HepG2 (cell line): Measurements from ENCODE around the gene KRTAP22-2. TPM values are rescaled to one million over a fixed set of nuclear protein-coding genes. Genes with fewer than 3 reads are reported as not detected.

Experiments
- ATAC-seq: fragments of 200-7000 bp; cut with Tn5 transposase; 3 replicates; pipeline ENCODE4 v1.9.1; 2020; ENCODE audit warnings: mild to moderate bottlenecking, moderate library complexity
- BruUV-seq: library from RNA; stranded (reverse); fragments of 400-500 nt; replicated peaks from 2 replicates; lab custom pipeline; 2021; lab: Mats Ljungman, UMichigan
- CTCF ChIA-PET: fragments of 300-600 bp; formaldehyde crosslinking; extraction: SDS; loops from one replicate; lab custom pipeline; 2021; ENCODE audit warnings: low total read pairs, inconsistent platforms, low intra/inter-chr PET ratio; lab: Yijun Ruan, JAX
- POLR2A ChIA-PET: fragments of 350-600 bp; sonication (Branson Sonifier 250); formaldehyde crosslinking; loops from one replicate; lab custom pipeline; 2020; ENCODE audit warnings: antibody characterized with exemption, inconsistent platforms; lab: Yijun Ruan, JAX
- DNase-seq: peaks from one replicate; pipeline ENCODE4 v3.0.0-alpha.2; 2015; ENCODE audit warnings: low spot score
- FAIRE-seq: peaks from 3 replicates; lab custom pipeline; 2011; peaks lifted over from hg19 to GRCh38; lab: Jason Lieb, UNC
- H2AFZ ChIP-seq: one replicate; pipeline ENCODE4 v1.6.1; 2011; ENCODE audit warnings: low read length, inconsistent platforms
- H3K27ac ChIP-seq: fragments of 300-600 bp; 3 replicates; pipeline ENCODE4 v1.8.0; 2011; ENCODE audit warnings: mixed run types, mild to moderate bottlenecking, mixed read lengths, low read length, inconsistent platforms; ENCODE audit not compliant: insufficient read depth; ENCODE audit errors: extremely low read length
- H3K27me3 ChIP-seq, 2 experiments: fragments of 200-600 bp in 1 of 2; 2 replicates in 1 of 2; 3 replicates in 1 of 2; pipeline versions ENCODE4 v1.6.0 to v1.8.0; 2011; ENCODE audit warnings: low read length in 2 of 2, mild to moderate bottlenecking in 2 of 2, moderate library complexity in 2 of 2, inconsistent platforms in 1 of 2; ENCODE audit not compliant: insufficient read depth in 2 of 2, control insufficient read depth in 1 of 2
- H3K36me3 ChIP-seq, 2 experiments: fragments of 200-600 bp in 1 of 2; replicated peaks in 1 of 2; 2 replicates in 1 of 2; 3 replicates in 1 of 2; pipeline versions ENCODE4 v1.5.1 to v1.8.0; 2011; ENCODE audit warnings: low read length in 2 of 2, inconsistent platforms in 1 of 2; ENCODE audit not compliant: insufficient read depth in 2 of 2, control insufficient read depth in 1 of 2
- H3K4me1 ChIP-seq: 2 replicates; pipeline ENCODE4 v1.5.1; 2012; ENCODE audit warnings: low read length, inconsistent platforms; ENCODE audit not compliant: insufficient read depth
- H3K4me2 ChIP-seq: 2 replicates; pipeline ENCODE4 v1.6.0; 2011; ENCODE audit warnings: low read depth, low read length, inconsistent platforms
- H3K4me3 ChIP-seq, 3 experiments: fragments of 200-600 bp in 1 of 3; sonication (generic), shearing (Covaris generic) in 1 of 3; replicated peaks in 1 of 3; 2 replicates each; pipeline ENCODE4 v1.5.1; 2011 to 2016; ENCODE audit warnings: low read length in 3 of 3, inconsistent platforms in 2 of 3, low read depth in 2 of 3, mild to moderate bottlenecking in 2 of 3, control low read depth in 1 of 3, mixed read lengths in 1 of 3; ENCODE audit not compliant: insufficient read depth in 1 of 3
- H3K79me2 ChIP-seq: one replicate; pipeline ENCODE4 v1.6.1; 2011; ENCODE audit warnings: low read length, inconsistent platforms; ENCODE audit not compliant: insufficient read depth
- H3K9ac ChIP-seq: 2 replicates; pipeline ENCODE4 v1.6.0; 2011; ENCODE audit warnings: mild to moderate bottlenecking, low read depth, low read length, inconsistent platforms; ENCODE audit not compliant: insufficient read depth
- H3K9me3 ChIP-seq: 2 replicates; pipeline ENCODE4 v1.5.1; 2012; ENCODE audit warnings: mild to moderate bottlenecking, low read length
- H4K20me1 ChIP-seq: 2 replicates; pipeline ENCODE4 v1.6.0; 2011; ENCODE audit warnings: inconsistent platforms, mild to moderate bottlenecking, low read length, moderate library complexity; ENCODE audit not compliant: insufficient read depth
- AFF4 ChIP-seq: sonication (generic); formaldehyde crosslinking; IDR thresholded peaks from 2 replicates; pipeline ENCODE4 v1.4.0; 2020; ENCODE audit warnings: missing genetic modification reagents
- ATF2 ChIP-seq: sonication (generic); formaldehyde crosslinking; IDR thresholded peaks from 2 replicates; pipeline ENCODE4 v1.4.0; 2020; ENCODE audit warnings: missing genetic modification reagents
- CC2D1A ChIP-seq: sonication (generic); formaldehyde crosslinking; IDR thresholded peaks from 2 replicates; pipeline ENCODE4 v1.8.1; 2023; ENCODE audit warnings: mild to moderate bottlenecking, missing genetic modification reagents
- FIP1L1 ChIP-seq: fragments of 200-400 bp; formaldehyde crosslinking; IDR thresholded peaks from 2 replicates; pipeline ENCODE4 v1.6.1; 2018; ENCODE audit warnings: low read depth, mild to moderate bottlenecking, low read length, moderate library complexity, borderline replicate concordance; ENCODE audit not compliant: insufficient read depth
- FOXM1 ChIP-seq: sonication (generic); formaldehyde crosslinking; IDR thresholded peaks from 2 replicates; pipeline ENCODE4 v1.5.0; 2020; ENCODE audit warnings: missing genetic modification reagents
- KDM5B ChIP-seq: sonication (generic); formaldehyde crosslinking; IDR thresholded peaks from 2 replicates; pipeline ENCODE4 v1.4.0; 2020; ENCODE audit warnings: missing genetic modification reagents, mild to moderate bottlenecking, borderline replicate concordance
- MEIS1 ChIP-seq: sonication (generic); formaldehyde crosslinking; IDR thresholded peaks from 2 replicates; pipeline ENCODE4 v1.9.0; 2021; ENCODE audit warnings: mild to moderate bottlenecking, missing genetic modification reagents, moderate library complexity, borderline replicate concordance
- PHF21A ChIP-seq: sonication (generic); formaldehyde crosslinking; IDR thresholded peaks from 2 replicates; pipeline ENCODE4 v1.5.0; 2020; ENCODE audit warnings: mild to moderate bottlenecking, missing genetic modification reagents
- SP1 ChIP-seq, 2 experiments: fragments of 450-650 bp in 1 of 2; sonication (generic) in 1 of 2; formaldehyde crosslinking in 1 of 2; IDR thresholded peaks; 2 replicates each; pipeline versions ENCODE4 v1.4.0 to v1.6.1; 2016 to 2020; ENCODE audit warnings: missing genetic modification reagents in 1 of 2
- SP5 ChIP-seq: IDR thresholded peaks from 2 replicates; pipeline ENCODE4 v1.6.1; 2016; ENCODE audit warnings: low read depth, borderline replicate concordance
- TOE1 ChIP-seq: sonication (generic); formaldehyde crosslinking; IDR thresholded peaks from 2 replicates; pipeline ENCODE4 v1.4.0; 2020; ENCODE audit warnings: mild to moderate bottlenecking, missing genetic modification reagents
- ZFP90 ChIP-seq: sonication (generic); formaldehyde crosslinking; IDR thresholded peaks from 2 replicates; pipeline ENCODE4 v1.8.0; 2022; ENCODE audit warnings: missing genetic modification reagents, mild to moderate bottlenecking, inconsistent platforms, borderline replicate concordance
- ZNF30 ChIP-seq: sonication (generic); formaldehyde crosslinking; IDR thresholded peaks from 2 replicates; pipeline ENCODE4 v1.5.0; 2020; ENCODE audit warnings: mild to moderate bottlenecking, missing genetic modification reagents
- ZNF569 ChIP-seq: sonication (generic); formaldehyde crosslinking; IDR thresholded peaks from 2 replicates; pipeline ENCODE4 v1.5.0; 2020; ENCODE audit warnings: mild to moderate bottlenecking, missing genetic modification reagents, moderate library complexity, borderline replicate concordance
- ZNF709 ChIP-seq: sonication (generic); formaldehyde crosslinking; IDR thresholded peaks from 2 replicates; pipeline ENCODE4 v1.5.0; 2020; ENCODE audit warnings: mild to moderate bottlenecking, missing genetic modification reagents
- ZNF737 ChIP-seq: sonication (generic); formaldehyde crosslinking; IDR thresholded peaks from 2 replicates; pipeline ENCODE4 v1.5.0; 2020; ENCODE audit warnings: missing genetic modification reagents, mild to moderate bottlenecking, borderline replicate concordance
- ZNF768 ChIP-seq: sonication (generic); formaldehyde crosslinking; IDR thresholded peaks from 2 replicates; pipeline ENCODE4 v1.4.0; 2020; ENCODE audit warnings: missing genetic modification reagents
- WGBS: methylation state at CpG from one replicate; pipeline ENCODE4 v1.1.6; 2017; ENCODE audit warnings: low lambda C conversion rate; 5-methylcytosine and 5-hydroxymethylcytosine counted together
- in situ Hi-C: cut with HindIII; loops from 2 replicates; pipeline ENCODE4 v1.10.0; 2017; ENCODE audit warnings: low pct_unique_long_range_greater_than_20kb; ENCODE audit not compliant: extremely low pct_ligation_motif_present
- intact Hi-C: fragments of 100-400 bp; cut with micrococcal nuclease; formaldehyde crosslinking; loops from one replicate; pipeline ENCODE4 v1.10.0; 2022; ENCODE audit not compliant: unreplicated experiment
- polyA plus RNA-seq, 8 experiments: library from polyadenylated mRNA; depleted of rRNA in 3 of 8; stranded (reverse) in 7 of 8; unstranded in 1 of 8; fragments of >200 nt; fragmentation: Illumina TruSeq in 4 of 8; extraction: Trizol in 4 of 8; gene quantifications; 2 replicates each; pipeline versions ENCODE4 v1.2.1 to v1.2.3, GENCODE V29; 2011 to 2016; ENCODE audit warnings: low read depth in 4 of 8, missing spikeins in 1 of 8, mixed read lengths in 1 of 8; ENCODE audit not compliant: insufficient read depth in 1 of 8
- total RNA-seq, 5 experiments: library from RNA; depleted of rRNA; stranded (reverse); fragments of >200 nt; fragmentation: Illumina TruSeq; extraction: Trizol; gene quantifications; 2 replicates each; pipeline ENCODE4 v1.2.3, GENCODE V29; 2016; ENCODE audit warnings: low read depth in 1 of 5
- TF ChIP-seq, protein P1 (sequence below): IDR thresholded peaks from 2 replicates; pipeline ENCODE4 v1.6.1; 2012; ENCODE audit warnings: low read depth, low read length, improper control_type of control experiment

The KRTAP22-2 gene
- total and polyA plus RNA-seq, 2 of the 13 experiments (the other 11 are each of a cell fraction or from before 2014, with no cell fraction given) = not detected

- no peak for TF ChIP-seq ZNF768 (CRISPR knock-in tag)
- no peak for TF ChIP-seq ZFP90
- TF ChIP-seq KDM5B (CRISPR knock-in tag) = no peak
- no peak for TF ChIP-seq CC2D1A (CRISPR knock-in tag)
- no peak for TF ChIP-seq MEIS1 (CRISPR knock-in tag)
- TF ChIP-seq FIP1L1 = no peak
Observed at GRCh38 chr21:30629200-30629599, 39.0 kb upstream of the KRTAP22-2 start (continued).

GRCh38 chr21:30628109-30628508, 37.9 kb upstream of the KRTAP22-2 start:
- no peak overlapping the region for H3K9ac ChIP-seq
- H4K20me1 ChIP-seq = no peaks in the 10 kb centered on the region
- FAIRE-seq (no peak), DNase-seq (no peak), ATAC-seq (no peak)
- H3K4me2 ChIP-seq = no peak overlapping the region
- no peak overlapping the region for H3K4me3 ChIP-seq
- peaks cover 87% of the 10 kb centered on the region for H3K9me3 ChIP-seq
- H3K4me1 ChIP-seq = no peaks in the 10 kb centered on the region
- no TSS peak for BruUV-seq
- H3K79me2 ChIP-seq = no peaks in the 10 kb centered on the region
- WGBS = 2% methylated on average over 4 of the region's 4 CpGs
- H2AFZ ChIP-seq = no peak overlapping the region
- POLR2A ChIA-PET = no interaction called here
- H3K27ac ChIP-seq = no peak overlapping the region
- no peaks in the 10 kb centered on the region for H3K27me3 ChIP-seq
- H3K36me3 ChIP-seq = no peaks in the 10 kb centered on the region
- intact Hi-C loops (no loop called here), in situ Hi-C loops (no loop called here)
- CTCF ChIA-PET = no interaction called here
- TF ChIP-seq ATF2 (no peak), SP1 (IDR thresholded peaks at IDR 0.05) (no peak), SP1 (CRISPR knock-in tag; IDR thresholded peaks at IDR 0.05) (no peak), FOXM1 (CRISPR knock-in tag) (no peak), KDM5B (CRISPR knock-in tag) (no peak), ZNF737 (no peak), SP5 (no peak), ZNF709 (CRISPR knock-in tag) (no peak), PHF21A (CRISPR knock-in tag) (no peak), AFF4 (CRISPR knock-in tag) (no peak), TOE1 (CRISPR knock-in tag) (no peak), ZNF569 (CRISPR knock-in tag) (no peak), ZNF30 (CRISPR knock-in tag) (no peak)
- TF ChIP-seq, protein P1, sequence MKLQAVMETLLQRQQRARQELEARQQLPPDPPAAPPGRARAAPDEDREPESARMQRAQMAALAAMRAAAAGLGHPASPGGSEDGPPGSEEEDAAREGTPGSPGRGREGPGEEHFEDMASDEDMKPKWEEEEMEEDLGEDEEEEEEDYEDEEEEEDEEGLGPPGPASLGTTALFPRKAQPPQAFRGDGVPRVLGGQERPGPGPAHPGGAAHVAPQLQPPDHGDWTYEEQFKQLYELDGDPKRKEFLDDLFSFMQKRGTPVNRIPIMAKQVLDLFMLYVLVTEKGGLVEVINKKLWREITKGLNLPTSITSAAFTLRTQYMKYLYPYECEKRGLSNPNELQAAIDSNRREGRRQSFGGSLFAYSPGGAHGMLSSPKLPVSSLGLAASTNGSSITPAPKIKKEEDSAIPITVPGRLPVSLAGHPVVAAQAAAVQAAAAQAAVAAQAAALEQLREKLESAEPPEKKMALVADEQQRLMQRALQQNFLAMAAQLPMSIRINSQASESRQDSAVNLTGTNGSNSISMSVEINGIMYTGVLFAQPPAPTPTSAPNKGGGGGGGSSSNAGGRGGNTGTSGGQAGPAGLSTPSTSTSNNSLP = no peak
